C4-2B (cell line): ENCODE measurements around the gene UCKL1.
"Not testable (repeated sequence)": the region's sequence is repeated elsewhere in the genome, so short reads cannot be mapped to it uniquely, and the experiment has no call there.

Experiments
- H3K27ac ChIP-seq: fragments of 450-650 bp; 2 replicates; pipeline ENCODE4 v1.5.1; 2017
- CTCF ChIP-seq: fragments of 450-650 bp; conservative IDR thresholded peaks from 2 replicates; pipeline ENCODE4 v1.5.1; 2017; ENCODE audit warnings: mild to moderate bottlenecking
- ZFX ChIP-seq: fragments of 450-650 bp; IDR thresholded peaks from 2 replicates; pipeline ENCODE4 v1.6.1; 2017

Gene UCKL1

DNA sequence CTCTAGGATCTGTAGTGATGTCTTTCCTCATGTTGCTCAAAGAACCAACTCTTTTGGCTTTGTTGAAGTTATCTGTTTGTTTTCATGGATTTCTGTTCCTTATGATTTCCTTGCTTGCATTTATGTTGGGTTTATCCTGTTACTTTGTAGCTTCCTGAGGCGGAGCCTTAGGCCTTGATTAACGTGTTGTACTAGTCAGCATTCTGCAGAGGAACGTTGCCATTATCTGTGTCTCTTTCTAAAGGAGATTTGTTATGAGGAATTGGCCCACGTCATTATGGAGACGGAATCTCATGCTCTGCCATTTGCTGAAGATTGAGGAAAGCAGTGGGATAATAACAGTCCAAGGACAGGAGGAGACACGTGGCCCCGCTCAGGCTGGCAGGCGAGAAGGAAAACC lies 29.9 kb downstream of the UCKL1 start:
- TF ChIP-seq ZFX (no peak), CTCF (no peak)
- no peak overlapping the region for H3K27ac ChIP-seq

GRCh38 chr20:63924241-63924640 lies 32.0 kb downstream of the UCKL1 start:
- no peak overlapping the region for H3K27ac ChIP-seq

GRCh38 chr20:63923651-63924050 lies 32.6 kb downstream of the UCKL1 start:
- TF ChIP-seq ZFX (no peak), CTCF (no peak)
- no peak overlapping the region for H3K27ac ChIP-seq

More at GRCh38 chr20:63924241-63924640, 32.0 kb downstream of the UCKL1 start:
- TF ChIP-seq CTCF, result no peak
- no peak for TF ChIP-seq ZFX

- TF ChIP-seq CTCF, result no peak
- no peak for TF ChIP-seq ZFX
- no peak overlapping the region for H3K27ac ChIP-seq
Observed at GRCh38 chr20:63920226-63920625, 36.0 kb downstream of the UCKL1 start.

DNA sequence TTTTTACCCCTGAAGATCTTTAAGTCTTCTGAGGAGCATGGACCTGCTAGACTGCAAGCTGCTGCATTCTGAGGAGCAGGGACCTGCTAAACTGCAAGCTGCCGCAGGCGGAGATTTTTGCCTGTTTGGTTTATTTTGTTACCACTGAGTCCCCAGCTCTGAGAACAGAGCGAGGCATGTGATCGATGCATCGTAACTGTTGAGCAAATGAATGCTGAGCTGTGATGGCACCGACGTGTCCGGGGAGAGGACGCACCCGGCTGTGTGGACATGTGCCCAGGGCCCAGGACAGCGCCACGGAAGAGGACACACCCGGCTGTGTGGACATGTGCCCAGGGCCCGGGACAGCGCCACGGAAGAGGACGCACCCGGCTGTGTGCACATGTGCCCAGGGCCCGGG lies 37.1 kb downstream of the UCKL1 start:
- no peak overlapping the region for H3K27ac ChIP-seq
- TF ChIP-seq CTCF (no peak), ZFX (no peak)

- TF ChIP-seq CTCF, result no peak
- TF ChIP-seq ZFX, result no peak
- no peak overlapping the region for H3K27ac ChIP-seq
Observed at GRCh38 chr20:63917811-63918210, 38.4 kb downstream of the UCKL1 start.

GRCh38 chr20:63916371-63916939 lies 39.8 kb downstream of the UCKL1 start:
- not testable (repeated sequence) for H3K27ac ChIP-seq

GRCh38 chr20:63915471-63915870 lies 40.7 kb downstream of the UCKL1 start:
- no peak overlapping the region for H3K27ac ChIP-seq
- TF ChIP-seq CTCF (no peak), ZFX (no peak)
